SU-DHL-6 (cell line): ENCODE results near the gene CLCF1.

Source experiments
- H2AFZ ChIP-seq: fragments of 200-600 bp; sonication (generic); 2 replicates; pipeline ENCODE4 v1.6.1; 2014; ENCODE audit warnings: low read depth, mild to moderate bottlenecking, moderate library complexity, mixed read lengths, antibody characterized with exemption, low read length; ENCODE audit not compliant: severe bottlenecking
- H3F3A ChIP-seq: fragments of 200-600 bp; shearing (Covaris generic); 2 replicates; pipeline ENCODE4 v1.6.0; 2016; ENCODE audit warnings: antibody characterized with exemption, mild to moderate bottlenecking; ENCODE audit not compliant: insufficient read depth
- H3K27ac ChIP-seq: fragments of 200-600 bp; sonication (generic); 2 replicates; pipeline ENCODE4 v1.5.1; 2016; ENCODE audit warnings: low read depth, mild to moderate bottlenecking, low read length, moderate library complexity, mixed read lengths
- H3K27me3 ChIP-seq: fragments of 200-600 bp; sonication (generic), shearing (Covaris generic); 2 replicates; pipeline ENCODE4 v1.6.0; 2014; ENCODE audit warnings: mild to moderate bottlenecking, low read length
- H3K36me3 ChIP-seq: fragments of 200-600 bp; sonication (generic); 2 replicates; pipeline ENCODE4 v1.6.1; 2014; ENCODE audit warnings: mild to moderate bottlenecking, low read length, mixed read lengths
- H3K4me2 ChIP-seq: fragments of 300-600, 200-600 bp; shearing (Covaris generic), sonication (generic); 2 replicates; pipeline ENCODE4 v1.6.0; 2014; ENCODE audit warnings: low read length, low read depth, mild to moderate bottlenecking; ENCODE audit not compliant: poor library complexity, severe bottlenecking
- H3K4me3 ChIP-seq: fragments of 200-600 bp; sonication (generic); 2 replicates; pipeline ENCODE4 v1.5.1; 2014; ENCODE audit warnings: antibody characterized with exemption, low read length, mild to moderate bottlenecking, mixed read lengths; ENCODE audit not compliant: insufficient read depth, poor library complexity, severe bottlenecking
- H3K79me2 ChIP-seq: fragments of 200-600 bp; sonication (generic); 2 replicates; pipeline ENCODE4 v1.6.1; 2014; ENCODE audit warnings: mild to moderate bottlenecking, low read length, moderate library complexity; ENCODE audit not compliant: insufficient read depth
- H3K9ac ChIP-seq: fragments of 200-600 bp; sonication (generic); 2 replicates; pipeline ENCODE4 v1.7.0; 2014; ENCODE audit warnings: mild to moderate bottlenecking, low read length
- H3K9me2 ChIP-seq: fragments of 200-600 bp; sonication (generic); replicated peaks from 2 replicates; pipeline ENCODE4 v1.6.1; 2014; ENCODE audit warnings: low read length; ENCODE audit not compliant: insufficient read depth
- H3K9me3 ChIP-seq: fragments of 200-600 bp; sonication (generic); 2 replicates; pipeline ENCODE4 v1.6.1; 2014; ENCODE audit warnings: low read length, mixed read lengths; ENCODE audit not compliant: insufficient read depth
- H4K20me1 ChIP-seq: fragments of 200-600 bp; sonication (generic); 2 replicates; pipeline ENCODE4 v1.6.1; 2014; ENCODE audit warnings: low read depth, mild to moderate bottlenecking, antibody characterized with exemption, low read length, moderate library complexity, mixed read lengths
- CTCF ChIP-seq: fragments of 200-600 bp; sonication (generic); IDR thresholded peaks from one replicate; pipeline ENCODE4 v1.5.1; 2017; ENCODE audit warnings: antibody characterized with exemption, mild to moderate bottlenecking, low read length, moderate library complexity; ENCODE audit not compliant: insufficient read depth, poor library complexity, severe bottlenecking
- EZH2phosphoT487 ChIP-seq: fragments of 200-600 bp; sonication (generic), shearing (Covaris generic); conservative IDR thresholded peaks from 2 replicates; pipeline ENCODE4 v1.6.1; 2018; ENCODE audit warnings: mild to moderate bottlenecking, antibody characterized with exemption, low read length, moderate library complexity, mixed read lengths

Gene CLCF1

GRCh38 chr11:67387518-67387917 lies 14.1 kb upstream of the CLCF1 start:
- TF ChIP-seq CTCF (no peak), EZH2phosphoT487 (no peak)
- Histone ChIP-seq H3K9ac (no peak overlapping the region), H3K79me2 (peaks cover 7% of the 10 kb centered on the region), H4K20me1 (no peaks in the 10 kb centered on the region), H2AFZ (no peak overlapping the region), H3K4me3 (no peak overlapping the region), H3K27me3 (no peaks in the 10 kb centered on the region), H3K27ac (no peak overlapping the region), H3K4me2 (no peak overlapping the region), H3F3A (no peaks in the 10 kb centered on the region), H3K9me2 (no peaks in the 10 kb centered on the region), H3K36me3 (no peaks in the 10 kb centered on the region), H3K9me3 (no peaks in the 10 kb centered on the region)

GRCh38 chr11:67387069-67387468 lies 13.7 kb upstream of the CLCF1 start:
- no peaks in the 10 kb centered on the region for H3K27me3 ChIP-seq
- H2AFZ ChIP-seq, result no peak overlapping the region
- no peaks in the 10 kb centered on the region for H3K36me3 ChIP-seq
- H3K9me3 ChIP-seq, result no peaks in the 10 kb centered on the region
- H3K4me3 ChIP-seq, result no peak overlapping the region
- no peaks in the 10 kb centered on the region for H3F3A ChIP-seq
- no peak overlapping the region for H3K27ac ChIP-seq
- H3K9ac ChIP-seq, result no peak overlapping the region
- no peaks in the 10 kb centered on the region for H4K20me1 ChIP-seq
- peaks cover 3% of the 10 kb centered on the region for H3K79me2 ChIP-seq
- no peaks in the 10 kb centered on the region for H3K9me2 ChIP-seq
- no peak overlapping the region for H3K4me2 ChIP-seq
- TF ChIP-seq CTCF (no peak), EZH2phosphoT487 (no peak)

GRCh38 chr11:67384851-67385366 lies 11.5 kb upstream of the CLCF1 start:
- Histone ChIP-seq H3K9me2 (no peaks in the 10 kb centered on the region), H3K79me2 (no peaks in the 10 kb centered on the region), H4K20me1 (no peaks in the 10 kb centered on the region), H3K9ac (no peak overlapping the region), H3K36me3 (no peaks in the 10 kb centered on the region), H3K9me3 (no peaks in the 10 kb centered on the region), H3K4me2 (no peak overlapping the region), H3K27me3 (no peaks in the 10 kb centered on the region), H2AFZ (no peak overlapping the region), H3K27ac (no peak overlapping the region), H3F3A (no peaks in the 10 kb centered on the region), H3K4me3 (no peak overlapping the region)
- TF ChIP-seq CTCF, result no peak
- TF ChIP-seq EZH2phosphoT487, result no peak
